Measurements from ENCODE around the gene MARF1. TPM values are rescaled to one million over a fixed set of nuclear protein-coding genes. Genes with fewer than 3 reads are reported as not detected.
"Not testable (repeated sequence)": the region's sequence is repeated elsewhere in the genome, so short reads cannot be mapped to it uniquely, and the experiment has no call there.

Gene MARF1
- total RNA-seq, 4 donors from 2014 or later, result 21.0 to 91.9 (median 42.2) TPM

- no peaks in the 10 kb centered on the region for H3K9me3 ChIP-seq
- peak overlapping the region in 1 of 2 donors; percentile 46 for H3K27ac ChIP-seq
- TF ChIP-seq CTCF (IDR thresholded peaks at IDR 0.05) (no peak), POLR2A (IDR thresholded peaks at IDR 0.05) (no peak)
- DNase-seq, result no peak
- no peaks in the 10 kb centered on the region for H3K36me3 ChIP-seq
- H3K27me3 ChIP-seq, result no peaks in the 10 kb centered on the region
- intact Hi-C loops (cut with DNase I; ENCODE audit: low total_unique reads), result no loop called here
- H3K4me1 ChIP-seq, result peaks cover 0 to 4% of the 10 kb centered on the region in 2 donors
- H3K4me3 ChIP-seq, result no peak overlapping the region
Measured at GRCh38 chr16:15653227-15653626, 10.3 kb upstream of the MARF1 start.

GRCh38 chr16:15652293-15653001 is 9.5 kb upstream of the MARF1 start:
- no peak for TF ChIP-seq CTCF (IDR thresholded peaks at IDR 0.05)
- no peak for TF ChIP-seq POLR2A (IDR thresholded peaks at IDR 0.05)
- Histone ChIP-seq H3K4me1 (peaks cover 0 to 4% of the 10 kb centered on the region in 2 donors), H3K27me3 (no peaks in the 10 kb centered on the region), H3K27ac (peak overlapping the region in 1 of 2 donors; percentile 53), H3K9me3 (no peaks in the 10 kb centered on the region), H3K36me3 (no peaks in the 10 kb centered on the region), H3K4me3 (no peak overlapping the region)
- intact Hi-C loops (cut with DNase I; ENCODE audit: low total_unique reads), result no loop called here
- no peak for DNase-seq

GRCh38 chr16:15650698-15651171 is 7.8 kb upstream of the MARF1 start:
- no peak for TF ChIP-seq POLR2A (IDR thresholded peaks at IDR 0.05)
- no peak for TF ChIP-seq CTCF (IDR thresholded peaks at IDR 0.05)
- peak; percentile 39 to 52 for DNase-seq
- Histone ChIP-seq H3K4me3 (peak overlapping the region; percentile 76 to 83), H3K27me3 (no peaks in the 10 kb centered on the region), H3K4me1 (peaks cover 0 to 4% of the 10 kb centered on the region in 2 donors), H3K36me3 (no peaks in the 10 kb centered on the region), H3K27ac (peak overlapping the region; percentile 90 to 97), H3K9me3 (no peaks in the 10 kb centered on the region)
- intact Hi-C loops (cut with DNase I; ENCODE audit: low total_unique reads), result no loop called here

- Histone ChIP-seq H3K27me3 (no peaks in the 10 kb centered on the region), H3K4me1 (peaks cover 0 to 4% of the 10 kb centered on the region in 2 donors), H3K27ac (peak within 1 kb of the TSS; percentile 90 to 97), H3K4me3 (peak within 1 kb of the TSS; percentile 76 to 83), H3K36me3 (no peaks in the 10 kb centered on the region), H3K9me3 (no peaks in the 10 kb centered on the region)
- peak; percentile 56 to 87 for TF ChIP-seq POLR2A (IDR thresholded peaks at IDR 0.05)
- TF ChIP-seq CTCF (IDR thresholded peaks at IDR 0.05), result peak in 2 of 4 experiments; percentile 7 to 17
- DNase-seq, result peak; percentile 90 to 91
- intact Hi-C loops (cut with DNase I; ENCODE audit: low total_unique reads), result no loop called here
Measured at GRCh38 chr16:15650019-15650697, 7.2 kb upstream of the MARF1 start, which contains the start of gene NDE1. TSS of gene NDE1 (plus strand) at chr16:15650245. CDS start at chr16:15664779, 14,534 bp downstream.

GRCh38 chr16:15649727-15650018 is 6.7 kb upstream of the MARF1 start:
- intact Hi-C loops (cut with DNase I; ENCODE audit: low total_unique reads), result no loop called here
- Histone ChIP-seq H3K4me1 (peaks cover 0 to 4% of the 10 kb centered on the region in 2 donors), H3K9me3 (no peaks in the 10 kb centered on the region), H3K36me3 (no peaks in the 10 kb centered on the region), H3K4me3 (peak overlapping the region; percentile 76 to 83), H3K27me3 (no peaks in the 10 kb centered on the region), H3K27ac (peak overlapping the region; percentile 90 to 97)
- TF ChIP-seq POLR2A (IDR thresholded peaks at IDR 0.05) (no peak), CTCF (IDR thresholded peaks at IDR 0.05) (no peak)
- no peak for DNase-seq

GRCh38 chr16:15649311-15649710 is 6.4 kb upstream of the MARF1 start:
- H3K27me3 ChIP-seq; H3K4me1 ChIP-seq; DNase-seq; intact Hi-C loops (cut with DNase I; ENCODE audit: low total_unique reads); H3K36me3 ChIP-seq; H3K9me3 ChIP-seq: not testable (repeated sequence)
- H3K4me3 ChIP-seq, result peak overlapping the region; percentile 76 to 83
- H3K27ac ChIP-seq, result peak overlapping the region; percentile 90 to 97

Data from uterus (tissue), 4 donors.